Stimulated activated CD8-positive, alpha-beta memory T cell treated with anti-CD3 and anti-CD28 coated beads, Interleukin-12 subunit alpha, Interleukin-12 subunit beta, amount 100 ng/mL, for 4 hours (primary cell): ENCODE measurements around the gene CPT1B.

Source experiments
- DNase-seq: peaks from one replicate; pipeline ENCODE4 v3.0.0-alpha.2; 2020; ENCODE audit warnings: low read depth

The CPT1B gene

DNA sequence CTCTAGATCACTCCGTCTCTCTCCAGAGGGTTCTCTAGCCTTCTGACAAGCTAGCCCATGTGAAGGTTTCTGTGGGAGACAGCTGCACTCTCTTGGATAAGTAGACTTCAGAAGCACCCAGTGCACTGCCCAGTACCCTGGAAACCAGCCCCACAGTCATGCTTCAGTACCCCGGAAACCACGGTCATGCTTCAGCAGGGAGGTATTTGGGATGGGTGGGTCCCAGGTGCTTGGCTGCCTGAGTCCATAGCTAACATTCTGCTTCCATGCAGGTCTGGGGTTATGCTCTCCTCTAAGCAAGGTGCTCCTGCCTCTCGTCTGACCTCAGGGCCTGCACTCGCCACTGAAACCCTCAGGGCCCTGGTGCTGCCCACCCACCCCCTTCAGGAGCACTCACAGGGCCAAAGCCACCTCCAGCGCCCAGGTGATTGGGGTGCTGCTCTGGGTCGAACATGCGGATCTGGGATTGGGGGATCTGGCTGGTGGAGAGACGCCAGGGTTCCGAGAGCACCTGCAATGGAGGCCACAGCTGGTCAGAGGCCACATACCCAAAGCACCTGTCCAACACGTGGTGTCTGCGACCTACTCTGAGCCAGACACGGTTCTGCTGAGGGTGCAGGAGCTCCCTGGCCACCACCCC lies 8.2 kb downstream of the CPT1B start:
- DNase-seq = no peak

DNA sequence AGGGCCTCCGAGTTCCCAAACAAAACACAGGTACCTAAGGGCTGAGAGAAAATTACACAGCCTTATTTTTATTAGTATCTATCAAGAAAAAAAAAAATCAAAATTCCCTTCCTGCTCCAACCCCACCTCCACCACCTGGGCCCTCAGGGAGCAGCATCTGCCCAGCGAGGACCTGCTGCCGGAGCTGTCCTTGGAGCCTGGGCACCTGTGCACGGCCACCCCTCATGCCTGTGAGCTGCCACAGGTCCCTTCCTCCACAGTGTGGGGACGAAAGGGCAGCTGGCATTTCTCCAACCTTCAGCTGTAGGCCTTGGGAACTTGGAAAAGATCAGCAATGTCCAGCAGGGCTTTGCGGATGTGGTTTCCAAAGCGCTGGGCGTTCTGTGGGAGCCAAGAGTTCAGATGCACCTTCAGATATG lies 9.2 kb downstream of the CPT1B start:
- DNase-seq = no peak

DNA sequence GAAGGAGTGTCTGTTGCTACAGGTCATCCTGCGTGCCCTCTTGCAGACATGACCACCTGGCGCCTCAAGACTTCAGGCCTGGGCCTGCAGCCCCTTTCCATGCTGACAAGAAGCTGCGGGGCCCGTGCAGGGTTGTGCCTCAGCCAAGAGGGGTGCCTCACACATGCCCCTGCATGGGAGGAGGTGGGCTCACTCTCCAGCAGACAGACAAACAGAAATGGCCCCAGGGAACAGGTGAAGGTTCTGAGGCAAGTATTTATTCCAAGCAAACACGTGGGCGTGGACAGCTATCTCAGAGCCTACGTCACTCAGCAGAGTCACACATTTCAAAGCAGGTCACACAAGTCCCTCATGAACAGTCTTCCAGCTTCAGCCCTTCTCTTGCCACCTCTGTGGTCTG lies 9.6 kb downstream of the CPT1B start:
- DNase-seq = no peak

DNA sequence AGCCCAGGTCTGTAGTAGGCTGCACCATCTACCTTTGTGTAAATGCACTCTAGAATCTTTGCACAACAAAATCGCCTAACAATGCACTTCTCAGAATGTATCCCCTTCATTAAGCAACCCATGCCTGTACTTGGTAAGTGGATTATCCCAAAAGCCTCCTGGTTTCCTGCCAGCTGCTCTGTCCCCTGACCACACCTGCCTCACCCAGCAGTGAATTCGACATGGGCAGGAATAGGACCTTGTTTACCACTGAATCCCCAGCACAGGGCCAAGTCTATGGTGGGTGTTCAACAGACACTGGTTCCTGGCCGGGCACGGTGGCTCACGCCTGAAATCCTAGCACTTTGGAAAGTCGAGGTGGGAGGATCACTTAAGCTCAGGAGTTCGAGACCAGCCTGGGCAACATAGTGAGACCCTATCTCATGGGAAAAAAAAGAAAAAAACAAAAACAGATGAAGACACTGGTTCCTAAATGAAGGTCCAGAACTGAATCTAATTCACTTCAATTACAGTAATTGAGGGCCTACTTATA lies 10.4 kb downstream of the CPT1B start:
- DNase-seq = no peak

DNA sequence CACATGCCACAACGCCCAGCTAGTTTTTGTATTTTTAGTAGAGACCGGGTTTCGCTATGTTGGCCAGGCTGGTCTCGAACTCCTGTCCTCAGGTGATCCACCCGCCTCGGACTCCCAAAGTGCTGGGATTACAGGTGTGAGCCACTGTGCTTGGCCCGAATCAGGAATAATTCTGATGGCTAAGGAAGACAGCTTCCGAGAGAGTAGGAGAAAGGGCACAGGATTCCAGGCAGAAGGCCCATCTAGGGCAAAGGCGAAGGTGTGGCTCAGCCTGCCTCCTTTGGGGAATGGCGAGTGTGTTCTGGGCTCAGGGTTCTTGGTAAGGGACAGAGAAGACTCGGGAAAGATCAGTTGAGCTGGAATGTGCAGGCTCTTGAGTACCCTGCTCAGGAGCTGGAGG lies 13.9 kb downstream of the CPT1B start:
- DNase-seq = no peak

DNA sequence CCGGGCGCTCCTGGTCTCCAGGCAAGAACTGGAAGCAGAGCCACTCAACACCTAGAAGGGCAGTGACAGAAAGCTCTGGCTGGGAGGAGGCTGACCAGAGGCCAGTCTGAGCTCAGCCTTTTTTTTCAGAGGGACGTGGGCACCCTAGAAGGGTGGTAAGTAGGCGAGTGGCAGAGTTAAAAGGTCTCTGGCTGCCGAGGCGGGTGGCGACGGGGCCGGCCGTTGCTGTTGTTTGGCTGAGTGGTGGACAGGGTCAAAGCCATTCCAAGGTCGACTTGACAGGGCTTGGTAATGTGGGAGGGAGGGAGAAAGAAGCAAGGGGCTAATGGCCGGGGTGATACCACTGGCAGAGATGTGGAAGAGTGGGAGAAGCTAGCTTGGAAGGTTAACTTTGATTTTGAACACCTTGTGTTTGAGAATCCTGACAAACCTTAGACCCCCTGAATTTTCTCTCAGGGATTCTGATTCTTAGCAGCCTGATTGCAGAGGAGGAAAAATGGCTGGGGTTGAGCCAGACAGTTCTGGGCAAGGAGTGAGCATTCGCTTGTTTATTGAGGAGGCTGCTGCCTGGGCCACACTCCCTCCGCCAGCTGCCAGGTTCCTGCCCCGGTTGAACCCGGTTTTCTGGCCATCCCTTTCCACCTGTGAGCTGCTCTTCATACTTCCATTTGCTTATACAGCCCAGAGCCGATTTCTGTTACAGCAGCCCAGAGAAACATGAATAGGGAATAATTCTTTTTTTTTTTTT lies 14.6 kb downstream of the CPT1B start:
- DNase-seq = no peak

DNA sequence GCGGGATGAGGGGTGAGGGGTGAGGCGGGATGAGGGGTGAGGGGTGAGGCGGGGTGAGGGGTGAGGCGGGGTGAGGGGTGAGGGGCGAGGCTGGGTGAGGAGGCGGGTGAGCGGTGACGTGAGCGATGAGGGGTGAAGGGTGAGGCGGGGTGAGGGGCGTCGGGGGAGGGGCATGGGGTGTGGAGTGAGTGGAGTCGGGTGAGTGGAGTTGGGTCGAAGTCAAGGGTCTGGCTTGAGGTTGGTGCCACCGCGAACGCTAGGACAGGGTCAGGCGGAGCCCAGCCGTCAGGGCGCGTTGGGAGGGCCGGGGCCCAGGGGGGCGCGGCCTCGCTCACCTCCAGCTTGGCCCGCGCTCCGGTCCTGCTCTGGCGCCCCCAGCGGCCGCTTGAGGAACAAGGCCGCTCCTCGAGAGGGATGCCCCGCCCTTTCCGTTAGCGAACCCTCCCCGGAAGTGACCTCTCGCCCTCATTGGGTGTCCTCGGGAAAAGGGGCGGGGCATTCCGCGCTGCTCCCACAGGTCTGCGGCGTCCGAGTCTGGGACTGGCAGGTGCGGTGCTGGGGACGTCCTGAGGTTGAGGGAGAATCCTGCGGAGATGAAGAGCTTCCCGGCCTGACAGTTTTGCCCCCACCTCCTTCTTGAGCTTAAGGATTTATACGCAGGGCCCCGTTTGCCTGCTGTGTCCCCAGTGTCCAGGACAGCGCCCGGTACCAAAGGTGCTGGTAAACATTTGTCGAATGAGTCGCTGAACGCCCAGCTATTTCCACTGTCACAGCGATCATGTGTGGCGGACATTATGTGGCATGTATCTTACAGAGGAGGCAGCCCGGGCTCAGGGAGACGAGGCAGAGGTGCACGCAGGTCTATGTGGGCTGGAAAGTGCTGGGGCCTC lies 15.5 kb downstream of the CPT1B start, which contains the start of gene SYCE3:
TSS of gene SYCE3 (minus strand) at position 397 of the 890 bp plus-strand sequence. CDS start 6,514 bp downstream, outside the sequence.
- peak; percentile 92 for DNase-seq

DNA sequence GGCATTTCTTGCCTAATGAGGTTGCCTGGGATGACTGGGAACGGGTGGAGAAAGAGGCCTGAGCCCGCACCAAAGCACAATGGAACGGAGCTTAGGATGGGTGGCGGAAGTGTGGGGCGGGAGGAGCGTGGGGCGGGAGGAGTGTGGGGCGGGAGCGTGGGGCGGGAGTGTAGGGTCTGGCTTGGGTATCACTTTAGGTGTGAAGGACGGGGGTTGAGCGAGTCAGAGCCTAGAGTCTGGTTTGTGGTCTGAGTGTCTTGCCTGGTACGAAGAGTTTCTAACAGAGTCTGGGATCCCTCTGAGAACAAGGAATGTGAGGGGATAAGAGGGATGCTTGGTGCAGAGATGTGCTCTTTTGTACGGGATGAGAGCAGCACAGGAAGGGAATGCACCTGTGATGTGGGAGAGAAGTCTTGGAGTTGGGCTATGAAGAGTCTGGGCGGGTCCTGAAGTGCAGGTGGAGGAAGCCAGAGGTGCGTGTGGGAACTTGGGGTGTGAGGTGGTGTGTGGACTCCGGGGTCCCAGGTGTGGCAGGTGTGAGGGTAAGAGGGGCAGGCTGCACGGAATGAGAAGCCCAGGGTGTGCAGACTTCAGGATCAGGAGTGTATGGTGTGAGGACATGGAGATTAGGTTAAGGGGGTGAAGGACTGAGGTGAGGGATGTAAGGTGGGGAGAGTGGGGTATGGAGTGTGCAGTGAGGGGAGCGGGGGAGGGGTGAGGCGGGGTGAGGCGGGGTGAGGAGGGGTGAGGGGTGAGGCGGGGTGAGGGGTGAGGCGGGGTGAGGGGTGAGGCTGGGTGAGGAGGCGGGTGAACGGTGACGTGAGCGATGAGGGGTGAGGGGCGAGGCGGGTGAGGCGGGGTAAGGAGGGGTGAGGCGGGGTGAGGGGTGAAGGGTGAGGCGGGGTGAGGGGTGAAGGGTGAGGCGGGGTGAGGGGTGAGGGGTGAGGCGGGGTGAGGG lies 16.5 kb downstream of the CPT1B start:
- no peak for DNase-seq

DNA sequence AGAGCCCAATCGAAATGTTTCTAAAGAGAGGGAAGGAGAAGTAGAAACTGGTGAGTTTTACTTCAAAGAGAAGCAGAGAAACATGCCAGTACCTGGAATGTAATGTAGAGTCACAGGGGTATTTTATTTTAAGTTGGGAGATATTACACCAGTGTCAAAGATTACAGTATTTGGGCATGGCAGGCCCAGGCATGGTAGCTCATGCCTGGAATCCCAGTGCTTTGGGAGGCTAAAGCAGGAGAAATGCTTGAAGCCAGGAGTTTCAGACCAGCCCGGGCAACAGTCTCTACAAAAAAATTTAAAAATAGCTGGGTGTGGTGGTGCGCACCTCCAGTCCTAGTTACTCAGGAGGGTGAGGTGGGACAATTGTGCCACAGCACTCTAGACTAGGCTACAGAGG lies 18.2 kb downstream of the CPT1B start:
- DNase-seq = no peak

DNA sequence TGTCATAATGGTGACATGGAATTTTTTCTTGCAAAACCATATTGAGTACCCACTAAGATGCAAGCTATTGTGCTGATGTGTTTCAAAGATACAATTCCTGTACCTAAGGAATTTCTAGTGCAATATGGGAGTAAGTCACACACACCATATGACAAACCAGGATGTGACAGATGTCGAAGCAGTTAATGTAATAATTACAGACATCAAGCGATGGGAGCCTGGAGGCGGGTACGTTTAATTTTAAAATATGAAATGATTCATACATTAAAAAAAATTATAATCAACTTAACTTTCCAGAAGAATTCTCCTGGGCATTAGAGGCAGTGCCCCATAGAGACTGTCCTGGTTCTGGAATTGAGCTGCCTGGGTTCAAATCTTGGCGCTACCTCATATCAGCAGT lies 21.5 kb downstream of the CPT1B start:
- DNase-seq = no peak

DNA sequence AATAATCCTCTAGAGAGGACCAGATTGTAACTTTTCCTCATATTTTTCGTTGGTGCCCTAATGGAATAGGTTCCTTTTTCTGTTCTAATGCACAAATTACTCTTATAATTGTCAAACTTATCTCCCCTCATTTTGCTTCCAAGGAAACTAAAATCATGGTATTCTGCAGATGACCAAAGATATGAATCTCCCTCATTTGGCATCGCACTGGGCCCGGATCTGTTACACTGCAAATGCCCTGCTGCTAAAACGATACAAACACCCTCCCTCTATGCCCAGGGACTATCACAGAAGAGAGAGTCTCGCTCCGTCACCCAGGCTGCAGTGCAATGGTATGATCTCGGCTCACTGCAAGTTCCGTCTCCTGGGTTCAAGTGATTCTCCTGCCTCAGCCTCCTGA lies 24.9 kb downstream of the CPT1B start:
- no peak for DNase-seq

DNA sequence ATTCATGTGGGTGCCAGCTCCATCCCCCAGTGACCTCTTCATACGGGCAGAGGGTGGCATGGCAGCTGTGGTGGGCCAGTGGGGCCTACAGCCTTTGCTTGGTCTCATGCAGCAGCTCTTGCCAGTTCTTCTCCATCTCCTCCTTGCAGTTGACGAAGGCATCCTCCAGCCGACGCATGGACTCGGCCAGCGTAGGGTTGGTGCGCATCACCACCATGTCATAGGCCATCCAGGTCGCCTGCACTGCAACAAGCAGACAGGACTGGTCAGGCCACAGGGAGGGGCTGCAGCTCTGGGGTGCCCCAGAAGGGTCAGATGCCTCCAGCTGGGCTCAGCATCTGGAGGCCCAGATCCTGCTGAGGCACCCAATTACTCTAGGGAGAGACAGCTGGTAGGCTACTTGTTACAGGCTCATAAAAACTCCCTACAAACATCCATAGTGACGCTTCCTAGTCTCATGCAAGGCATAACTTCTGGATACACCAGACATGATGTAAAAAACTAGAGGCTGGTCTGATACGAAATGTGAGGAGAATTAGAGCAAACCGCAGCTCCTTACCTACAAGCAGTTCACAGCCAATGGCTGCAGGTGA lies 27.0 kb downstream of the CPT1B start:
- DNase-seq = no peak

DNA sequence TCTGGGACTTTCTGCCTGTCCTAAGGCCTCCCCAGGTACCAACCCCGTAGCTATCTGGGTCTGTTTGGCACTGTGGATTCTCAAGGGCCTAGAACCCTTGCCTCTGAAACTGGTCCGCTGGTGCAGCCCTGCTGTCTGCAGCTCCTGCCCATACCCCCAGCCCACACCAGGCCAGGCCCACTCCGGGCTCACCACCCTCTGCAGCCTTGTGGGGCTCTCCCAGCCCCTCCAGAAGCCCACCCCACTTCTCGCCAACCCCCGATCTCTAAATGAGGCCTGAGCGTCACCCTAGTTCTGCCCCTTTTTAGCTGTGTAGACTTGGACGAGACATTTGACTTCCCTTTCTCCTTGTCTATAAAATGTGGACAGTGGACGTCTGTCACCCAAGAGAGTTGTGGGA lies 27.8 kb downstream of the CPT1B start:
- no peak for DNase-seq

DNA sequence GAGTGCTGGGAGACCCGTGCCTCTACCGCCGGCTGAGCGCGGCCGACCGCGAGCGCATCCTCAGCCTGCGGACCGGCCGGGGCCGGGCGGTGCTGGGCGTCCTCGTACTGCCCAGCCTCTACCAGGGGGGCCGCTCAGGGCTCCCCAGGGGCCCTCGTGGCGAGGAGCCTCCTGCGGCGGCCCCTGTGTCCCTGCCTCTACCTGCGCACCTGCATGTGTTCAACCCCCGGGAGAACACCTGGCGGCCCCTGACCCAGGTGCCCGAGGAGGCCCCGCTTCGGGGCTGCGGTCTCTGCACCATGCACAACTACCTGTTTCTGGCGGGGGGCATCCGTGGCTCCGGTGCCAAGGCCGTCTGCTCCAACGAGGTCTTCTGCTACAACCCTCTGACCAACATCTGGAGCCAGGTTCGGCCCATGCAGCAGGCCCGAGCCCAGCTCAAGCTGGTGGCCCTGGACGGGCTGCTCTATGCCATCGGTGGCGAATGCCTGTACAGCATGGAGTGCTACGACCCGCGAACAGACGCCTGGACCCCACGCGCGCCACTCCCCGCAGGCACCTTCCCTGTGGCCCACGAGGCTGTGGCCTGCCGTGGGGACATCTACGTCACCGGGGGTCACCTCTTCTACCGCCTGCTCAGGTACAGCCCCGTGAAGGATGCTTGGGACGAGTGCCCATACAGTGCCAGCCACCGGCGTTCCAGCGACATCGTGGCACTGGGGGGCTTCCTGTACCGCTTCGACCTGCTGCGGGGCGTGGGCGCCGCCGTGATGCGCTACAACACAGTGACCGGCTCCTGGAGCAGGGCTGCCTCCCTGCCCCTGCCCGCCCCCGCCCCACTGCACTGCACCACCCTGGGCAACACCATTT lies 29.1 kb downstream of the CPT1B start:
- DNase-seq = no peak

DNA sequence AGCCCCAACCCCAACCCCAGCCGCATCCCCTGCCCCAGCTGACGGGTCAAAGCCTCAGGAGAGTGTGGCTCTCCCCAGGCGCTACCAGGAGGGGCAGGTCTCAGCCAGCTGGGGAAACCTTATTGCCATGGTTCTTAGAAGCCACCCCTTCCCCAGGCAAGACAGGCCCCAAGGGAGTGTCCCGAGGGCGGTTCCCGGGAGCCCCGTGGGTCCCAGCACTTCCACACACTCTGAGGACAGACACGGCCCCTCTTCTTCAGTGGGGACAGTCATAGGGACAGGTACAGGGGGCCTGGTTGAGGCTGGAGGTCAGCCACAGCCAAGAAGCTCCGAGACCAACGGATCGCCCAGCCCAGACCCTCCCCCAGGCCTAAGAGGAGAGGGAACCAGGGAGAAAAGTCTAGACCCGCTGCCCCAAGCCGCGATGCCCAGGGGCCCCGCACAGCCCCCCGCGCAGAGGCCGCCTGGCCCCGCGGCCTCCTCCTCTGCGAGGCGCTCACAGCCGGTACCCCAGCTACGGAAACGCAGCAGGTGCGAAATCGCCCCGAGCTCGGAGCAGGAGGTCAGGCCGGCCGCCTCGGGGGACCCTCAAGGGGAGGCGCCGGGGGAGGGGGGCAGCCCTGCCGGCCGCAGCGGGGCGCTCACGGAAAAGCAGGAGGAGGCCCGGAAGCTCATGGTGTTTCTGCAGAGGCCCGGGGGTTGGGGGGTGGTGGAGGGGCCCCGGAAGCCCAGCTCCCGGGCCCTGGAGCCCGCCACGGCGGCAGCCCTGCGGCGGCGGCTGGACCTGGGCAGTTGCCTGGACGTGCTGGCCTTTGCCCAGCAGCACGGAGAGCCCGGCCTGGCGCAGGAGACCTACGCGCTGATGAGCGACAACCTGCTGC lies 29.9 kb downstream of the CPT1B start:
- DNase-seq = peak; percentile 47

DNA sequence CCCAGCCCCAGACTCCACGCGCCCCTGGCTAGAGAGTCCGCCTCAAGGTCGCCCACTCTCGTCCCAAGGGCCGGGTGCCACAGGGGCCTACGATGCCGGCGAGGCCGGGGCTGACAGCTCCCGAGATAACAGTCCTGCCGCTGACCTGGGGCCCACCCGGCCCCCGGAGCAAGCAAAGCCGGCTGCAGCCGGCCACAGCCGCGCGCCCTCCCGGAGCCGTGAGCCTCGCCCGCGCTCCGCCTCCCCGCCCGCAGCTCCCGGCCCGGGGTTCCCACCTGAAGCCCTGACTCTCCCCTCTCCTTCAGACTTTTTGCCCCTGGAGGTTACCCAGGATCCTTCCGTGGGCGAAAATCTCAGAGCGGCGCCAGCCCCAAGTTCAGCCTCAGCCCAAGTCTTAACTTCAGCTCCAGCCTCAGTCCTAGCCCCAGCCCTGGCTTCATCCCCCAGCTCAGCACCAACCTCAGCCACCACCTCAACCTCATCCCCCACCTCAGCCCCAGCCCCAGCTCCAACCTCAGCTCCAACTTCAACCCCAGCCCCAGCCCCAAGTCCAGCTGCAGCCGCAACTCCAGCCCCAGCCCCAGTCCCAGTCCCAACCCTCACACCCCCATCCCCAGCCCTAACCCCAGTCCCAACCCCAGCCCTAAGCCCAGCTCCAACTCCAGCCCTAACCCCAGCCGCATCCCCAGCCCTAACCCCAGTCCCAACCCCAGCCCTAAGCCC lies 30.8 kb downstream of the CPT1B start:
- DNase-seq = no peak

DNA sequence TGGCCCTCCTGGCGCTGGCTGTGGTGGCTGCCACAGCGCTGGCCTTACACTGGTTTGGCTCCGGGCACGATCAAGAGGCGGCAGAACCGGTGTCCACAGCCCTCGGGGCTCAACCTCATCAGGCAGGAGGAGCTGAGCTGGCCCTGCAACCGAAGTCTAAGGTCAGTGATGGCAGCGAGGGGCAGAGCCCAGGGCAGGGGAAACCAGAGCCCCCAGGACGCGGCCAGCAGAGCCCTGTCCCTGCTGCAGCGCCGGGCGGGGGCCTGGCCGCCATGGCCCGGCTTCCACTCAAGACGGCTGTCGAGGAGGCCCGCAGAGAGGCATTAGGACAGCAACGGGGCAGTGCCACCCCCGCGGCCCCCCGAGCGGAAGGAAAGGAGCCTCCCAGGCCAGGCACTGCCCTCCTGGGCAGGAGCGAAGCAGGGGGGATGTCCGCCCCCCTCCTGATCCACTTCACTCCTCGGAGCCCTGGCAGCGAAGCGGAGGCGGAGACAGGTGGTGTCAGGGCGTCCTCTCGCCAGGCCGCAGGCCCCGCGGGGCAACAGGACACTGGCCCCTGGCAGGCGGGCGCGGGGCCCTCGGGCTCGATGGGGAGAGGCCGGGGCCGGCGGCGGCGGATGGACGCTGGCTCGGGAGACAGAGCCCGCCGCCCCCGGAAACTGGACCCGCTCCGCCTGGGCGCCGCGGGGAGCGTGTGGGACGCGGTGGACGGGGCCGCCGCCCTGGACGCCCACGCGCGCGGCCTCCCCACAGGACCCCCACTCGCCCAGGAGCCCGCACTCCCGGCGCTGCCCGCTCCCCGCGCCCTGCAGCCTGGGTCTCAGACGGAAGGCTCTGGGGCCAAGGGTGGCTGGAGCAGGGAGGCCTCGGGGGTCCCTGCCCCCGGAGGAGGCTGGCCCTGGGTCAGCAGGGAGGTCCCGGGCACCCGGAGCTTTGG lies 31.6 kb downstream of the CPT1B start:
- no peak for DNase-seq
